Endodermal cell (in vitro differentiated cells): Measurements from ENCODE around the gene SLC2A2. TPM values are rescaled to one million over a fixed set of nuclear protein-coding genes. Genes with fewer than 3 reads are reported as not detected.

Experiments
- DNase-seq: peaks from one replicate; pipeline ENCODE4 v3.0.0-alpha.2; 2017
- H3K27ac ChIP-seq: 2 replicates; pipeline ENCODE4 v1.5.1; 2013; ENCODE audit warnings: mild to moderate bottlenecking, low read depth, low read length, moderate library complexity
- H3K27me3 ChIP-seq: 2 replicates; pipeline ENCODE4 v1.6.1; 2013; ENCODE audit warnings: mild to moderate bottlenecking, low read length, moderate library complexity; ENCODE audit not compliant: insufficient read depth, control insufficient read depth, poor library complexity, severe bottlenecking
- H3K36me3 ChIP-seq: 2 replicates; pipeline ENCODE4 v1.7.0; 2013; ENCODE audit warnings: mild to moderate bottlenecking, low read length, moderate library complexity; ENCODE audit not compliant: control insufficient read depth, insufficient read depth
- H3K4me1 ChIP-seq: one replicate; pipeline ENCODE4 v1.7.0; 2013; ENCODE audit warnings: low read length; ENCODE audit not compliant: control insufficient read depth, insufficient read depth
- H3K4me3 ChIP-seq: 2 replicates; pipeline ENCODE4 v1.5.1; 2013; ENCODE audit warnings: mild to moderate bottlenecking, low read length, moderate library complexity
- H3K9ac ChIP-seq: 2 replicates; pipeline ENCODE4 v1.6.1; 2013; ENCODE audit warnings: mild to moderate bottlenecking, low read length, moderate library complexity; ENCODE audit not compliant: poor library complexity, severe bottlenecking; ENCODE audit errors: extremely low read depth
- H3K9me3 ChIP-seq: 2 replicates; pipeline ENCODE4 v1.6.1; 2013; ENCODE audit warnings: mild to moderate bottlenecking, low read length, moderate library complexity; ENCODE audit not compliant: control insufficient read depth
- H3K27ac Mint-ChIP-seq: 2 replicates; pipeline ENCODE4 v1.8.0; 2020; ENCODE audit warnings: mixed read lengths
- H3K27me3 Mint-ChIP-seq: 2 replicates; pipeline ENCODE4 v1.8.0; 2021; ENCODE audit warnings: mild to moderate bottlenecking, mixed read lengths; ENCODE audit not compliant: insufficient read depth
- H3K36me3 Mint-ChIP-seq: 2 replicates; pipeline ENCODE4 v1.8.0; 2020; ENCODE audit warnings: low read depth, mixed read lengths
- H3K4me1 Mint-ChIP-seq: 2 replicates; pipeline ENCODE4 v1.8.0; 2020; ENCODE audit warnings: mixed read lengths
- H3K4me3 Mint-ChIP-seq: 2 replicates; pipeline ENCODE4 v1.8.0; 2020; ENCODE audit warnings: mild to moderate bottlenecking, moderate library complexity, mixed read lengths
- H3K9me3 Mint-ChIP-seq: 2 replicates; pipeline ENCODE4 v1.8.0; 2020; ENCODE audit warnings: mild to moderate bottlenecking, mixed read lengths
- WGBS, 2 experiments: methylation state at CpG; one replicate each; pipeline versions ENCODE4 v1.1.5 to v1.1.7; 2013; ENCODE audit warnings: missing lambda C conversion rate in 2 of 2, mixed read lengths in 1 of 2; ENCODE audit not compliant: insufficient coverage in 1 of 2, insufficient read length in 1 of 2; 5-methylcytosine and 5-hydroxymethylcytosine counted together
- total RNA-seq, 2 donors: library from RNA; stranded (reverse); fragmentation: NEBNext Ultra II Directional in 1 of 2; extraction: Animal tissue kit (Norgen Biotek cat#: 25700) in 1 of 2; gene quantifications; 2 replicates in 1 of 2; 3 replicates in 1 of 2; pipeline ENCODE4 v1.2.1, GENCODE V29; 2021
- TF ChIP-seq, protein P1 (sequence below): fragments of 200-600 bp; sonication (generic); conservative IDR thresholded peaks from 2 replicates; pipeline ENCODE4 v1.5.0; 2021; ENCODE audit warnings: antibody characterized with exemption, mild to moderate bottlenecking

Gene SLC2A2
- total RNA-seq, 2 donors from 2014 or later: 0.24 to 0.51 TPM

DNA sequence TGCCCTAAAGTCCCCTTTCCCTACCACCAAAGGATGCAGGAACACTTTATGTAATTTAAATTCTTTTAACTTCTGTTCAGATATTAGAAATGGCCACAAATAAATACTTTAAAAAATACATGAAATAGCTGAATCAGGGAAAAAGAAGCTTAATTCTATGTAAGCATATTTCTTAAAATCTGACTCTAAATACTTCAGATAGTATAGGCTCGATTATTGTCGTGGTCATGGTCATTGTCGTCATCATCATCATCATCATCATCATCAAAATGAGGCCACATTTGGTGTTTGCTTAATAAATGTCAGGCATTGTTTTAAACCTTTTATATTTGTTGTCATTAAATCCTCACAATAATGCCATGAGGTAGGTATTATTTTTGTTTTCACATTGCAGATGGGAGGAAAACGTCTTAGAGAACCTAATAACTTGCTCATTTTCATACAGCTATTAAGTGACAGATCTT, 14.6 kb downstream of the SLC2A2 start:
- H3K9me3 ChIP-seq: no peaks in the 10 kb centered on the region
- no peaks in the 10 kb centered on the region for H3K27me3 ChIP-seq
- Mint-ChIP-seq H3K27ac (no peak overlapping the region), H3K9me3 (no peaks in the 10 kb centered on the region), H3K27me3 (peaks cover 2% of the 10 kb centered on the region), H3K4me1 (peaks cover 7% of the 10 kb centered on the region), H3K4me3 (no peak overlapping the region), H3K36me3 (no peaks in the 10 kb centered on the region)
- no peak overlapping the region for H3K27ac ChIP-seq
- no peaks in the 10 kb centered on the region for H3K4me1 ChIP-seq
- no peaks in the 10 kb centered on the region for H3K36me3 ChIP-seq
- DNase-seq: no peak
- TF ChIP-seq, protein P1, sequence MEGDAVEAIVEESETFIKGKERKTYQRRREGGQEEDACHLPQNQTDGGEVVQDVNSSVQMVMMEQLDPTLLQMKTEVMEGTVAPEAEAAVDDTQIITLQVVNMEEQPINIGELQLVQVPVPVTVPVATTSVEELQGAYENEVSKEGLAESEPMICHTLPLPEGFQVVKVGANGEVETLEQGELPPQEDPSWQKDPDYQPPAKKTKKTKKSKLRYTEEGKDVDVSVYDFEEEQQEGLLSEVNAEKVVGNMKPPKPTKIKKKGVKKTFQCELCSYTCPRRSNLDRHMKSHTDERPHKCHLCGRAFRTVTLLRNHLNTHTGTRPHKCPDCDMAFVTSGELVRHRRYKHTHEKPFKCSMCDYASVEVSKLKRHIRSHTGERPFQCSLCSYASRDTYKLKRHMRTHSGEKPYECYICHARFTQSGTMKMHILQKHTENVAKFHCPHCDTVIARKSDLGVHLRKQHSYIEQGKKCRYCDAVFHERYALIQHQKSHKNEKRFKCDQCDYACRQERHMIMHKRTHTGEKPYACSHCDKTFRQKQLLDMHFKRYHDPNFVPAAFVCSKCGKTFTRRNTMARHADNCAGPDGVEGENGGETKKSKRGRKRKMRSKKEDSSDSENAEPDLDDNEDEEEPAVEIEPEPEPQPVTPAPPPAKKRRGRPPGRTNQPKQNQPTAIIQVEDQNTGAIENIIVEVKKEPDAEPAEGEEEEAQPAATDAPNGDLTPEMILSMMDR: no peak
- H3K9ac ChIP-seq: no peak overlapping the region
- WGBS, 2 experiments: 100% methylated on average over 1 to 4 of the region's 4 CpGs
- no peak overlapping the region for H3K4me3 ChIP-seq

DNA sequence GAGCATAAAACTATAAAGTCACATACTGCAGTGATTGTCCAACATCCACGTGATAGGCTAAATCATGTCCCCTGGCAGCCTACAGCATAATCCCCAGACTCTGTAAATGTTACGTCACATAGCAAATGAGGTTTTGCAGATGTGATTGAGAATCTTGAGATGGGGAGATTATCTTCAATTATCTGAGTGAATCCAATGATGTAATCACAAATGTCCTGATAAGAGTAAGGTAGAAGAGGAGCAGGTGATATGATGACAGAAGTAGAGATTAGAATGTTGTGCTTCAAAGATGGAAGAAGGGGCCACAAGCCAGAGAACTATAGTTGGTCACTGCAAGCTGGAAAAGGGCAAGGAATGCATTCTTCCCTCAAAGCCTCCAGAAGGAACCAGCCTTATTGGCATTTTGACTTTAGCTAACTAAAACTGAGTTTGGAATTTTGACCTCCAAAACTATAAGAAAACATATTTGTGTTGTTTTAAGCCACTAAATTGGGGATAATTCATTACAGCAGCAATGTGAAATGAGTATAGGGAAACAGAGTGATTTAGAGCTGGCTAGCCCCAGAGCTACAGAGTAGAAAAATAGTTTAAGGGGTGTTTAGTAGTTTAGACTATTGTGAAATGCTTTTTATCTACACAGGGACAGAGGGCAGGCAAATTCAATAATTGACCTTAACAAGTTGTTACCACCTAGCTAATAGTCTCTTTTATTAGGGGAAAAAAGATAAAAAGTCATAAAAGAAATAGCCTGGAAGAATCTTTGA, 15.2 kb downstream of the SLC2A2 start:
- Mint-ChIP-seq H3K4me3 (no peak overlapping the region), H3K4me1 (peaks cover 7% of the 10 kb centered on the region), H3K36me3 (no peaks in the 10 kb centered on the region), H3K27ac (no peak overlapping the region), H3K27me3 (peaks cover 2% of the 10 kb centered on the region), H3K9me3 (no peaks in the 10 kb centered on the region)
- H3K36me3 ChIP-seq: no peaks in the 10 kb centered on the region
- H3K27ac ChIP-seq: no peak overlapping the region
- no peak overlapping the region for H3K4me3 ChIP-seq
- H3K27me3 ChIP-seq: no peaks in the 10 kb centered on the region
- H3K4me1 ChIP-seq: no peaks in the 10 kb centered on the region
- DNase-seq: no peak
- TF ChIP-seq, protein P1: no peak
- 75% methylated on average over 2 of the region's 2 CpGs; no CpG with 5 or more reads in 1 of the 2 experiments for WGBS, 2 experiments
- no peak overlapping the region for H3K9ac ChIP-seq
- no peaks in the 10 kb centered on the region for H3K9me3 ChIP-seq

DNA sequence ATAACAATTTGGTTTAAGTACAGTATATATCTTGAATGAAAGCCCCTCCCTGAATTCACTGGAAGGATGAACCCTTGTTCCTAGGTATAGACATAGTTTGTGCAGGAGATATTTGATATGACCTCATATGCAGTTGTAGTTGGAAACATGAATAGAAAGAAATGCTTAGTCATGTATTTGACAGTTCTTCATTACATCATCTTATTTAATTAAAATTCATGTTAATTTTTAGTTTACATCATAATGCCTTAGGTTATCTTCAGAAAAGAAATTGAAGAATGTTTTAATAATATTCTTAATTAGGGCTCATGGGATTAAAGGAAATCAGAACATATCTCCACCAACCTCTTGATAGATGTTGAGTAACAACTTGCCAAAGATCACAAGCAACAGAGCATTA, 19.2 kb downstream of the SLC2A2 start:
- H3K4me1 ChIP-seq: peaks cover 3% of the 10 kb centered on the region

More for the DNA sequence above, 19.2 kb downstream of the SLC2A2 start:
- no peaks in the 10 kb centered on the region for H3K9me3 Mint-ChIP-seq
- no peak overlapping the region for H3K27ac ChIP-seq
- H3K9me3 ChIP-seq: no peaks in the 10 kb centered on the region
- H3K4me1 Mint-ChIP-seq: peaks cover 10% of the 10 kb centered on the region
- TF ChIP-seq, protein P1: no peak
- no peak overlapping the region for H3K4me3 Mint-ChIP-seq
- H3K4me3 ChIP-seq: no peak overlapping the region
- H3K36me3 Mint-ChIP-seq: no peaks in the 10 kb centered on the region
- DNase-seq: no peak
- H3K36me3 ChIP-seq: no peaks in the 10 kb centered on the region
- H3K27me3 ChIP-seq: no peaks in the 10 kb centered on the region
- H3K27ac Mint-ChIP-seq: no peak overlapping the region
- H3K27me3 Mint-ChIP-seq: peaks cover 2% of the 10 kb centered on the region
- no peak overlapping the region for H3K9ac ChIP-seq
